ENCODE data around the gene NDUFS1. TPM values are rescaled to one million over a fixed set of nuclear protein-coding genes. Genes with fewer than 3 reads are reported as not detected.

Gene NDUFS1
- total and polyA plus RNA-seq, 2 donors (not counting 1 experiment from before 2014, with no cell fraction given): 12.3 to 46.3 TPM

DNA sequence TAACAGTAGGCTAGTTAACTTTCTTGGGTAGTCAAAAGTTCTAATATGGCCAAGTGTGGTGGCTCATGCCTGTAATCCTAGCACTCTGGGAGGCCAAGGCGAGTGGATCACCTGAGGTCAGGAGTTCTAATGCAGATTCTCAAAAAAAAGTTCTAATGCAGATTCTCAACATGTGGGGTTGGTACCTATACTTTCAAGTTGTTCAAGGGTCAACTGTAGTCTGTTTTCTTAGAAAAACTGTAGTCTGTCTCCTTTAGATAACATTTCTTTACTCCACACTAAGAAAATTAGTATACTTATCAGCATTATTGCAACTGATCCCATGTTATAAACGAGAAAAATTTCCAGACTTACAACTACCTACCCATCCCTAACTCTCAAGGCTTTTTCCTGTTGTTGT is 89.8 kb downstream of the NDUFS1 start:
- CTCF ChIA-PET: no interaction called here
- no peaks in the 10 kb centered on the region for H3K9me3 Mint-ChIP-seq (ENCODE audit: insufficient read depth)
- H3K4me3 Mint-ChIP-seq: no peak overlapping the region
- no peaks in the 10 kb centered on the region for H3K27me3 ChIP-seq (replicated peaks in 1 of 4; ENCODE audit: control extremely low read depth in 1 of 4, control insufficient read depth in 3 of 4, insufficient read depth in 4 of 4, low read length in 3 of 4)
- peaks cover 42% of the 10 kb centered on the region for H3K4me1 Mint-ChIP-seq
- H3K4me1 ChIP-seq (ENCODE audit: control insufficient read depth in 2 of 2, insufficient read depth in 2 of 2, low read length in 2 of 2): peaks cover 10 to 13% of the 10 kb centered on the region in 2 donors
- intact Hi-C loops (cut with micrococcal nuclease): no loop called here
- H3K36me3 ChIP-seq (replicated peaks in 1 of 2; ENCODE audit: control extremely low read depth in 1 of 2, control insufficient read depth in 1 of 2, extremely low read depth in 1 of 2, insufficient read depth in 2 of 2, low read length in 1 of 2): peaks cover 0 to 1% of the 10 kb centered on the region in 2 experiments
- no peak overlapping the region for H3K27ac ChIP-seq (ENCODE audit: low read length in 2 of 2)
- H2AFZ ChIP-seq (ENCODE audit: insufficient read depth, low read depth, low read length, poor library complexity, severe bottlenecking): no peak overlapping the region
- no peak overlapping the region for H3K4me3 ChIP-seq (ENCODE audit: control extremely low read depth in 1 of 5, extremely low read depth in 1 of 5, insufficient read depth in 1 of 5, low read depth in 2 of 5, low read length in 4 of 5)
- H3K9ac ChIP-seq (ENCODE audit: low read length): no peak overlapping the region
- H4K20me1 ChIP-seq (ENCODE audit: control insufficient read depth, insufficient read depth, low read length, poor library complexity, severe bottlenecking): peaks cover 90% of the 10 kb centered on the region
- 100% methylated on average over 1 of the region's 2 CpGs for WGBS (ENCODE audit: insufficient coverage)
- H3K9me3 ChIP-seq (ENCODE audit: control extremely low read depth in 1 of 3, control insufficient read depth in 2 of 3, insufficient read depth in 1 of 3, low read length in 2 of 3): peaks cover 0 to 8% (median 0%) of the 10 kb centered on the region in 3 donors
- TF ChIP-seq EZH2 (IDR thresholded peaks at IDR 0.05; ENCODE audit: borderline replicate concordance, insufficient read depth, low read depth, low read length, poor library complexity, severe bottlenecking): no peak
- TF ChIP-seq, protein P1, sequence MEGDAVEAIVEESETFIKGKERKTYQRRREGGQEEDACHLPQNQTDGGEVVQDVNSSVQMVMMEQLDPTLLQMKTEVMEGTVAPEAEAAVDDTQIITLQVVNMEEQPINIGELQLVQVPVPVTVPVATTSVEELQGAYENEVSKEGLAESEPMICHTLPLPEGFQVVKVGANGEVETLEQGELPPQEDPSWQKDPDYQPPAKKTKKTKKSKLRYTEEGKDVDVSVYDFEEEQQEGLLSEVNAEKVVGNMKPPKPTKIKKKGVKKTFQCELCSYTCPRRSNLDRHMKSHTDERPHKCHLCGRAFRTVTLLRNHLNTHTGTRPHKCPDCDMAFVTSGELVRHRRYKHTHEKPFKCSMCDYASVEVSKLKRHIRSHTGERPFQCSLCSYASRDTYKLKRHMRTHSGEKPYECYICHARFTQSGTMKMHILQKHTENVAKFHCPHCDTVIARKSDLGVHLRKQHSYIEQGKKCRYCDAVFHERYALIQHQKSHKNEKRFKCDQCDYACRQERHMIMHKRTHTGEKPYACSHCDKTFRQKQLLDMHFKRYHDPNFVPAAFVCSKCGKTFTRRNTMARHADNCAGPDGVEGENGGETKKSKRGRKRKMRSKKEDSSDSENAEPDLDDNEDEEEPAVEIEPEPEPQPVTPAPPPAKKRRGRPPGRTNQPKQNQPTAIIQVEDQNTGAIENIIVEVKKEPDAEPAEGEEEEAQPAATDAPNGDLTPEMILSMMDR (IDR thresholded peaks at IDR 0.05): no peak
- ATAC-seq (ENCODE audit: low read depth) (no peak), DNase-seq (no peak)
- peaks cover 98% of the 10 kb centered on the region for H3K79me2 ChIP-seq (ENCODE audit: control insufficient read depth, insufficient read depth, low read length)
- POLR2A ChIA-PET: no interaction called here
- no peaks in the 10 kb centered on the region for H3K27me3 Mint-ChIP-seq
- H3K27ac Mint-ChIP-seq: no peak overlapping the region
- no peak overlapping the region for H3K4me2 ChIP-seq (replicated peaks; ENCODE audit: low read depth, low read length, poor library complexity, severe bottlenecking)

DNA sequence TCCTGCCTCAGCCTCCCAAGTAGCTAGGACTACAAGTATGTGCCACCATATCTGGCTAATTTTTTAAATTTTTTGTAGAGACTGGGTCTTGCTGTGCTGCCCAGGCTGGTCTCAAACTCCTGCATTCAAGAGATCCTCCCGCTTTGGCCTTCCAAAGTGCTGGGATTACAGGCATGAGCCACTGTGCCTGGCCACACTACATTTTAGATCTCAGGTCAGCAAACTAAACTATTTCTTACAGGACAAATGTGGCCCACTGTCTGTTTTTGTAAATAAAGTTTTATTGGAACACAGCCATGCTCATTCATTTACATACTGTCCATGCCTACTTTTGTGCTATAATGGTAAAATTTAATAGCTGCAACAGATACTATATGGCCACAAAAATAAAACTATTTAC is 91.0 kb downstream of the NDUFS1 start:
- no peak overlapping the region for H3K4me3 Mint-ChIP-seq
- intact Hi-C loops (cut with micrococcal nuclease): no loop called here
- Histone ChIP-seq H3K9me3 (ENCODE audit: control extremely low read depth in 1 of 3, control insufficient read depth in 2 of 3, insufficient read depth in 1 of 3, low read length in 2 of 3) (peaks cover 0 to 8% (median 0%) of the 10 kb centered on the region in 3 donors), H3K79me2 (ENCODE audit: control insufficient read depth, insufficient read depth, low read length) (peaks cover 98% of the 10 kb centered on the region), H2AFZ (ENCODE audit: insufficient read depth, low read depth, low read length, poor library complexity, severe bottlenecking) (no peak overlapping the region), H3K27me3 (replicated peaks in 1 of 4; ENCODE audit: control extremely low read depth in 1 of 4, control insufficient read depth in 3 of 4, insufficient read depth in 4 of 4, low read length in 3 of 4) (no peaks in the 10 kb centered on the region), H3K27ac (ENCODE audit: low read length in 2 of 2) (no peak overlapping the region), H3K4me1 (ENCODE audit: control insufficient read depth in 2 of 2, insufficient read depth in 2 of 2, low read length in 2 of 2) (peaks cover 5 to 6% of the 10 kb centered on the region in 2 donors), H3K36me3 (replicated peaks in 1 of 2; ENCODE audit: control extremely low read depth in 1 of 2, control insufficient read depth in 1 of 2, extremely low read depth in 1 of 2, insufficient read depth in 2 of 2, low read length in 1 of 2) (peaks cover 1 to 5% of the 10 kb centered on the region in 2 experiments), H4K20me1 (ENCODE audit: control insufficient read depth, insufficient read depth, low read length, poor library complexity, severe bottlenecking) (peaks cover 90% of the 10 kb centered on the region), H3K4me3 (ENCODE audit: control extremely low read depth in 1 of 5, extremely low read depth in 1 of 5, insufficient read depth in 1 of 5, low read depth in 2 of 5, low read length in 4 of 5) (no peak overlapping the region), H3K4me2 (replicated peaks; ENCODE audit: low read depth, low read length, poor library complexity, severe bottlenecking) (no peak overlapping the region), H3K9ac (ENCODE audit: low read length) (no peak overlapping the region)
- DNase-seq (no peak), ATAC-seq (ENCODE audit: low read depth) (no peak)
- no CpG with 5 or more reads among the region's 1 CpG for WGBS (ENCODE audit: insufficient coverage)
- H3K27me3 Mint-ChIP-seq: no peaks in the 10 kb centered on the region
- CTCF ChIA-PET: no interaction called here
- POLR2A ChIA-PET: no interaction called here
- no peak overlapping the region for H3K27ac Mint-ChIP-seq
- H3K9me3 Mint-ChIP-seq (ENCODE audit: insufficient read depth): no peaks in the 10 kb centered on the region
- peaks cover 32% of the 10 kb centered on the region for H3K4me1 Mint-ChIP-seq
- TF ChIP-seq, protein P1 (IDR thresholded peaks at IDR 0.05): no peak
- no peak for TF ChIP-seq EZH2 (IDR thresholded peaks at IDR 0.05; ENCODE audit: borderline replicate concordance, insufficient read depth, low read depth, low read length, poor library complexity, severe bottlenecking)

Small RNA genes lying within 50 kb of the gene (small RNA-seq; reads per million reads assigned to genes)
- gene RF00134 (ENCODE audit: insufficient read length, low read depth, low replicate concordance): not detected
- not detected for gene RF02271 (ENCODE audit: insufficient read length, low read depth, low replicate concordance)
- gene SNORA41 (ENCODE audit: insufficient read length, low read depth, low replicate concordance): not detected
- 0.95 reads per million for gene SNORD51 (ENCODE audit: insufficient read length, low read depth, low replicate concordance)

Other genes starting within 250 kb of the NDUFS1 start
- gene INO80D, start 73.3 kb downstream of the NDUFS1 start, total RNA-seq: 61.2 and 69.1 TPM in 2 replicates
- 6.3 and 8.0 TPM in 2 replicates for gene INO80D, start 73.3 kb downstream of the NDUFS1 start, polyA plus RNA-seq
- 813 and 862 TPM in 2 replicates for gene EEF1B2, start 451 bp upstream of the NDUFS1 start, total RNA-seq
- gene EEF1B2, start 451 bp upstream of the NDUFS1 start, polyA plus RNA-seq: 815 and 888 TPM in 2 replicates
- 16.5 and 18.7 TPM in 2 replicates for gene ZDBF2, start 115.2 kb upstream of the NDUFS1 start, total RNA-seq
- gene ZDBF2, start 115.2 kb upstream of the NDUFS1 start, polyA plus RNA-seq: 1.8 and 3.7 TPM in 2 replicates

Data from B cell (primary cell).